Globus pallidus (tissue), 1 donor: Measurements from ENCODE around the gene ATIC.

Experiments
- DNase-seq: peaks from one replicate; pipeline ENCODE4 v3.0.0-alpha.2; 2015; ENCODE audit warnings: low spot score

Gene ATIC

DNA sequence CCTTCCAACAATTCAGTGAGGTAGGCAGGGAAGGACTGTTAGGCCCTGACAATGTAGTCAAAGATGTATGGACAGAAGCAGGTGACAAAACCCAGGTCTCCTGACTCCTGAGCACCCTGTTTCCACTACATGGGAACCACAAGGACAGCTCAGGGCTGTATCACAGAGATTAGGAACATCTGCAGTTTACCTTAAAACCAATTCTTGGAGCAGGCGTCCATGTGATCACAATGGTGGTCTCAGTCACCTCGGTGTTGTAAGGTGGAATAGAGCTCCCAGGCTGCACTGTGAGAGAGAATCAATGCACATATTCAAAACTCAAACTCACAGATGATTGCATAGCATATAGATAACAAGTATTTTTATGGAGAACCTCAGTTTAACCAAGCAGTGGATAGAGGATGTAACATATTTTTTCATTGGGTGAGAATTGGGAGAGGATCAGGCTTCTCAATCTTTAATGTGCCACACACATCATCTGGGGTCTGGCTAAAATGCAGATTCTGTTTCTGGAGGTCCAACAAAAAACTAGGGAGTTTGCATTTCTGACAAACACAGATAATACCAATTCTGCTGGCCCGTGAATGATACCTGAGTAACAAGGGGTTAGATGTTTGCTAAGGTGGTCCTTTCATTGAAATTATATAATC is 87.3 kb downstream of the ATIC start:
- DNase-seq, result no peak
